K562 (cell line): Measurements from ENCODE around the gene RPL7L1. TPM values are rescaled to one million over a fixed set of nuclear protein-coding genes. Genes with fewer than 3 reads are reported as not detected.
A peak's percentile ranks its signal among the peaks of the same experiment; 100 is the strongest.

Source experiments
- CTCF ChIP-seq, 3 experiments: IDR thresholded peaks in 2 of 3; conservative IDR thresholded peaks in 1 of 3; 2 replicates each; pipeline ENCODE4 v1.5.1; 2011 to 2012; ENCODE audit warnings: low read length in 3 of 3, mild to moderate bottlenecking in 3 of 3, control low read depth in 2 of 3, improper control_type of control experiment in 1 of 3, inconsistent platforms in 1 of 3, low read depth in 1 of 3, mixed read lengths in 1 of 3, moderate library complexity in 1 of 3; ENCODE audit not compliant: insufficient read depth in 2 of 3
- EWSR1 ChIP-seq: fragments of 450-650 bp; IDR thresholded peaks from 2 replicates; pipeline ENCODE4 v1.6.1; 2018; ENCODE audit warnings: borderline replicate concordance, mild to moderate bottlenecking, low read depth, moderate library complexity; ENCODE audit not compliant: partially characterized antibody
- HMGN3 ChIP-seq: IDR thresholded peaks from 2 replicates; pipeline ENCODE4 v1.6.1; 2011; ENCODE audit warnings: borderline replicate concordance, low read depth, mild to moderate bottlenecking, mixed read lengths, low read length; ENCODE audit not compliant: insufficient read length; ENCODE audit errors: extremely low read depth
- MCM2 ChIP-seq: fragments of 450-650 bp; IDR thresholded peaks from 2 replicates; pipeline ENCODE4 v1.6.1; 2017; ENCODE audit warnings: low read depth, mild to moderate bottlenecking
- MGA ChIP-seq: fragments of 450-650 bp; IDR thresholded peaks from 2 replicates; pipeline ENCODE4 v1.6.1; 2016; ENCODE audit warnings: mild to moderate bottlenecking, moderate library complexity
- NFIC ChIP-seq: fragments of 450-650 bp; IDR thresholded peaks from 2 replicates; pipeline ENCODE4 v1.6.1; 2017; ENCODE audit warnings: mild to moderate bottlenecking, inconsistent platforms
- NFRKB ChIP-seq: fragments of 450-650 bp; IDR thresholded peaks from 2 replicates; pipeline ENCODE4 v1.6.1; 2016; ENCODE audit warnings: low read depth
- NFXL1 ChIP-seq: fragments of 450-650 bp; formaldehyde crosslinking; IDR thresholded peaks from 2 replicates; pipeline ENCODE4 v1.4.0; 2021; ENCODE audit warnings: mild to moderate bottlenecking
- RFX7 ChIP-seq: fragments of 250-450 bp; sonication (Bioruptor Pico); IDR thresholded peaks from 2 replicates; pipeline ENCODE4 v1.5.1; 2021; ENCODE audit warnings: mild to moderate bottlenecking
- SAFB ChIP-seq: fragments of 200-400 bp; formaldehyde crosslinking; IDR thresholded peaks from 2 replicates; pipeline ENCODE4 v1.6.1; 2017; ENCODE audit warnings: low read depth, low read length, borderline replicate concordance
- SAP30 ChIP-seq: fragments of 200-600 bp; sonication (generic); IDR thresholded peaks from 2 replicates; pipeline ENCODE4 v1.6.1; 2012; ENCODE audit warnings: borderline replicate concordance, low read depth, mild to moderate bottlenecking, moderate library complexity, low read length, control low read depth, inconsistent platforms; ENCODE audit not compliant: insufficient read depth, poor library complexity, severe bottlenecking
- SUPT5H ChIP-seq: fragments of 450-650 bp; IDR thresholded peaks from 2 replicates; pipeline ENCODE4 v1.6.1; 2016
- ZNF3 ChIP-seq: fragments of 250-450 bp; sonication (Bioruptor Pico); IDR thresholded peaks from 2 replicates; pipeline ENCODE4 v1.5.0; 2021; ENCODE audit warnings: mild to moderate bottlenecking, moderate library complexity
- ZNF583 ChIP-seq: fragments of 250-450 bp; sonication (Bioruptor Pico); IDR thresholded peaks from 2 replicates; pipeline ENCODE4 v1.4.0; 2020
- ZNF668 ChIP-seq: fragments of 250-450 bp; sonication (Bioruptor Pico); IDR thresholded peaks from 2 replicates; pipeline ENCODE4 v1.8.0; 2022; ENCODE audit warnings: mild to moderate bottlenecking, inconsistent platforms
- polyA plus RNA-seq, 8 experiments: library from polyadenylated mRNA; depleted of rRNA in 4 of 8; stranded (reverse) in 5 of 8; unstranded in 3 of 8; fragments of >200 nt; fragmentation: Nextera tagmentation in 2 of 8; fragmentation: Illumina TruSeq in 1 of 8; extraction: Ambion mirVana in 2 of 8; extraction: Trizol in 1 of 8; gene quantifications; 2 replicates each; pipeline versions ENCODE4 v1.2.1 to v1.2.3, GENCODE V29; 2011 to 2014; ENCODE audit warnings: inconsistent platforms in 1 of 8, missing spikeins in 1 of 8
- total RNA-seq, 7 experiments: library from RNA; depleted of rRNA in 6 of 7; stranded (reverse); fragments of >200 nt in 6 of 7; fragmentation: Illumina TruSeq in 2 of 7; extraction: Trizol in 2 of 7; gene quantifications; 2 replicates each; pipeline versions ENCODE4 v1.2.1 to v1.2.3, GENCODE V29; 2011 to 2021; ENCODE audit warnings: low replicate concordance in 1 of 7

The RPL7L1 gene
- total and polyA plus RNA-seq, 9 of the 15 experiments (the other 6 are each of a cell fraction or from before 2014, with no cell fraction given): 129 to 259 (median 164) TPM

DNA sequence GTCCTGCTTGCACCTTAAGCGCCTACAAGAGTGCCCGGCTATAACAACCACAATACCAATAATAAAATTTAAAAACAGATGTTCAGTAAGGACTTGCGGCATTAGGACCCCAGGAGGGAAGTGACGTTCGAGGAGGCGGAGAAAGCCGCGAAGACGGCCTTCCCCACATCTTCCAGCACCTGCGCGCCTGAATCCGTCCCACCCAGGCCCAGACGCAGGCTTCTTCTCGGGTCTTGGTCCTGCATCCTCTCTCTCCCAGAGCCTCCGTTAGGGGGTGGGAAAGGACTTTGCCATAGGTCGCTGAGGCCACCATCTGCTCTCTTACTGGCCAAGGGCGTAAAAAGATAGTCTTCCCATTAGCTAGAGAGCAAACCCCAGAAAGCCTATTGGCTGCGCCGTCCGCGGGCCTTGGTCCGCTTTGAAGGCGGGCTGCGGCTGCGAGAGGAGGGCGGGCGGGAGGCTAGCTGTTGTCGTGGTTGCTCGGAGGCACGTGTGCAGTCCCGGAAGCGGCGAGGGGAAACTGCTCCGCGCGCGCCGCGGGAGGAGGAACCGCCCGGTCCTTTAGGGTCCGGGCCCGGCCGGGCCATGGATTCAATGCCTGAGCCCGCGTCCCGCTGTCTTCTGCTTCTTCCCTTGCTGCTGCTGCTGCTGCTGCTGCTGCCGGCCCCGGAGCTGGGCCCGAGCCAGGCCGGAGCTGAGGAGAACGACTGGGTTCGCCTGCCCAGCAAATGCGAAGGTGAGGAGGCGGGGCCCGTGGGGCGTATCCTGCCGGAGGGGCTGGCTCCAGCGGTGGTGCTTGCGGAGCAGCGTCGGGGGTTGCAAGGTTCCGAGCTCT, 49.8 kb downstream of the RPL7L1 start, which contains the start of gene CNPY3 (continued):
- TF ChIP-seq CTCF (IDR thresholded peaks at IDR 0.05 in 2 of 3, conservative IDR thresholded peaks at IDR 0.05 in 1 of 3; ENCODE audit: insufficient read depth in 2 of 3, low read depth in 1 of 3, low read length in 3 of 3) (peak in 2 of 3 experiments; percentile 15 to 36; a peak in 2 of 6 replicates), NFRKB (no peak), ZNF3 (no peak), ZNF668 (CRISPR knock-in tag) (no peak), HMGN3 (peak; percentile 61), SAFB (0 out of 2 replicates have a peak, but pooled peaks have one; percentile 23), MGA (peak; percentile 99), NFXL1 (CRISPR knock-in tag) (no peak), ZNF583 (CRISPR knock-in tag) (no peak), MCM2 (no peak), SAP30 (peak; percentile 94), SUPT5H (peak; percentile 80), RFX7 (CRISPR knock-in tag) (no peak), EWSR1 (no peak), NFIC (peak; percentile 76)
